Cardiac muscle cell (in vitro differentiated cells and primary cell): ENCODE results near the gene BABAM1. TPM values are rescaled to one million over a fixed set of nuclear protein-coding genes. Genes with fewer than 3 reads are reported as not detected.

ENCODE experiments used
- DNase-seq, 2 donors: peaks; one replicate each; pipeline versions ENCODE4 v3.0.0 to v3.0.0-alpha.2; 2010 to 2017; ENCODE audit warnings: low read depth in 1 of 2, low spot score in 1 of 2
- H3K27ac ChIP-seq: fragments of 200-600 bp; sonication (generic); 2 replicates; pipeline ENCODE4 v1.5.1; 2016
- H3K27me3 ChIP-seq: fragments of 200-600 bp; sonication (generic); 2 replicates; pipeline ENCODE4 v1.6.0; 2016; ENCODE audit warnings: control low read depth
- H3K36me3 ChIP-seq: fragments of 200-600 bp; sonication (generic); 2 replicates; pipeline ENCODE4 v1.5.1; 2016; ENCODE audit warnings: control low read depth
- H3K4me1 ChIP-seq: fragments of 200-600 bp; sonication (generic); 2 replicates; pipeline ENCODE4 v1.8.1; 2017; ENCODE audit warnings: low read depth, mild to moderate bottlenecking, mixed run types
- H3K4me3 ChIP-seq: fragments of 200-600 bp; sonication (generic); 2 replicates; pipeline ENCODE4 v1.5.1; 2016; ENCODE audit warnings: mild to moderate bottlenecking
- H3K9me3 ChIP-seq: fragments of 200-600 bp; sonication (generic); 2 replicates; pipeline ENCODE4 v1.5.1; 2017; ENCODE audit warnings: low read depth, mild to moderate bottlenecking, control low read depth
- CTCF ChIP-seq: IDR thresholded peaks from 2 replicates; pipeline ENCODE4 v1.5.1; 2012; ENCODE audit warnings: low read depth, mild to moderate bottlenecking, low read length
- polyA plus RNA-seq: library from polyadenylated mRNA; unstranded; fragments of >200 nt; fragmentation: Nextera tagmentation; extraction: Ambion mirVana; gene quantifications from 2 replicates; pipeline ENCODE4 v1.2.1, GENCODE V29; 2016
- total RNA-seq: library from RNA; depleted of rRNA; stranded (reverse); fragments of >200 nt; gene quantifications from 2 replicates; pipeline ENCODE4 v1.2.3, GENCODE V29; 2016

BABAM1 gene
- total and polyA plus RNA-seq, 2 experiments from 2014 or later: 136 to 141 TPM

- no peak overlapping the region for H3K27ac ChIP-seq
- no peaks in the 10 kb centered on the region for H3K27me3 ChIP-seq
- H3K4me3 ChIP-seq: no peak overlapping the region
- no peaks in the 10 kb centered on the region for H3K9me3 ChIP-seq
- no peaks in the 10 kb centered on the region for H3K36me3 ChIP-seq
- no peak for DNase-seq
- H3K4me1 ChIP-seq: no peaks in the 10 kb centered on the region
- no peak for TF ChIP-seq CTCF
These were observed 4.7 kb upstream of the BABAM1 start for GRCh38 chr19:17262557-17262956.

GRCh38 chr19:17263712-17264640 is 3.3 kb upstream of the BABAM1 start:
- H3K4me3 ChIP-seq: no peak overlapping the region
- H3K9me3 ChIP-seq: no peaks in the 10 kb centered on the region
- no peak for DNase-seq
- no peak overlapping the region for H3K27ac ChIP-seq
- no peaks in the 10 kb centered on the region for H3K27me3 ChIP-seq
- TF ChIP-seq CTCF: no peak
- peaks cover 3% of the 10 kb centered on the region for H3K4me1 ChIP-seq
- no peaks in the 10 kb centered on the region for H3K36me3 ChIP-seq

- no peaks in the 10 kb centered on the region for H3K27me3 ChIP-seq
- TF ChIP-seq CTCF: no peak
- peaks cover 3% of the 10 kb centered on the region for H3K4me1 ChIP-seq
- no peak within 1 kb of the TSS for H3K4me3 ChIP-seq
- no peaks in the 10 kb centered on the region for H3K36me3 ChIP-seq
- no peak within 1 kb of the TSS for H3K27ac ChIP-seq
- no peaks in the 10 kb centered on the region for H3K9me3 ChIP-seq
- no peak for DNase-seq
These were observed 2.6 kb upstream of the BABAM1 start, which contains the start of gene USHBP1 for GRCh38 chr19:17264641-17264979. Gene USHBP1 (minus strand): TSS chr19:17264745. CDS start chr19:17264299, 446 bp downstream.

- DNase-seq: no peak
- no peaks in the 10 kb centered on the region for H3K9me3 ChIP-seq
- no peak overlapping the region for H3K4me3 ChIP-seq
- no peaks in the 10 kb centered on the region for H3K27me3 ChIP-seq
- H3K27ac ChIP-seq: no peak overlapping the region
- peaks cover under 1% of the 10 kb centered on the region for H3K36me3 ChIP-seq
- no peak for TF ChIP-seq CTCF
- H3K4me1 ChIP-seq: peaks cover 3% of the 10 kb centered on the region
These were observed 1.2 kb upstream of the BABAM1 start for GRCh38 chr19:17266026-17266425.

- Histone ChIP-seq H3K4me1 (peaks cover 3% of the 10 kb centered on the region), H3K27me3 (no peaks in the 10 kb centered on the region), H3K27ac (no peak overlapping the region), H3K4me3 (no peak overlapping the region), H3K9me3 (no peaks in the 10 kb centered on the region), H3K36me3 (peaks cover 6% of the 10 kb centered on the region)
- no peak for TF ChIP-seq CTCF
- DNase-seq: no peak
These were observed 661 bp upstream of the BABAM1 start for GRCh38 chr19:17266589-17266974.
